ENCODE results near the gene MROH9. TPM values are rescaled to one million over a fixed set of nuclear protein-coding genes. Genes with fewer than 3 reads are reported as not detected.

MROH9 gene
- polyA plus RNA-seq, 4 donors = not detected

DNA sequence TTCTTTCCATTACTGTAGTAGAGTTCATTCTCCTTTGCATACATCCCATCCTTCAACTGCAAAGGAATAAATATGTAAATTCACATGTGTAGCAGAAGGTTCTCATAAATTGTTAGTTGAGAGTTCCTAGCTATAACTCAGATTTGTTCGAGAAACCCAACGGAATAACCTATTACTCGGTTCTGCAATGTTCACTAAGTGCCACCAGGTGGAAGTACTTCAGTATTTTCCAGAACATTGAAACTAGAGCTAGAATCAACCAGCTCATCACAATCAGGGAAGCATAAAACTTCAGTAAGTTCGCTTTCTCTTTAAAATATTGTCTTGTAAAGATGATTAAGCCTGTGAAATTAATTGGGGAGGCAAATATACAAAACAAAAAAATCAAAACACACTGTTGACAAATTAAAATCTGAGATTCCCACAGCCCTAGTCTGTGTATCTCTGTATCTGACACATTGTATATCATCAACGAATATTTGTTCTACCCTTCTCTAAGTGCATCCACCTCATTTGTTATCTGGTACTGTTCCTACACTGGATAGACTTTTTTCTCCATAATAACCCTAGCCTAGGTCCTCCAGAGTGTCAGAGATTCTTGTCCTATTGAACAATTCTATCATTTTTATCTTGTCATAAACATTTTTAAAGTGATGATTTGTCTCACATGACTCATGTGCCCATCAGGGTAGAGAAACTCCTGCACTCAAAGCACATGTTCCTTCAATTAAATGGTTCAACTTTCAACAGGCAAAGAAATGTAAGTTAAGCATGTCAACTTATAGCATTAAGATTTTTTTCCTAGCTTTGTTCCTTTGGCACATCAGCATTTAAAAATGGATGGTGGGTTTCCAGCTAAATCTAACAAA is 31.9 kb downstream of the MROH9 start:
- DNase-seq (ENCODE audit: low read depth in 4 of 4, low spot score in 3 of 4) = peak; percentile 7 to 30 (median 16)

- DNase-seq (ENCODE audit: low read depth in 4 of 4, low spot score in 3 of 4) = no peak
These were observed 34.9 kb downstream of the MROH9 start for GRCh38 chr1:170970256-170970655.

DNA sequence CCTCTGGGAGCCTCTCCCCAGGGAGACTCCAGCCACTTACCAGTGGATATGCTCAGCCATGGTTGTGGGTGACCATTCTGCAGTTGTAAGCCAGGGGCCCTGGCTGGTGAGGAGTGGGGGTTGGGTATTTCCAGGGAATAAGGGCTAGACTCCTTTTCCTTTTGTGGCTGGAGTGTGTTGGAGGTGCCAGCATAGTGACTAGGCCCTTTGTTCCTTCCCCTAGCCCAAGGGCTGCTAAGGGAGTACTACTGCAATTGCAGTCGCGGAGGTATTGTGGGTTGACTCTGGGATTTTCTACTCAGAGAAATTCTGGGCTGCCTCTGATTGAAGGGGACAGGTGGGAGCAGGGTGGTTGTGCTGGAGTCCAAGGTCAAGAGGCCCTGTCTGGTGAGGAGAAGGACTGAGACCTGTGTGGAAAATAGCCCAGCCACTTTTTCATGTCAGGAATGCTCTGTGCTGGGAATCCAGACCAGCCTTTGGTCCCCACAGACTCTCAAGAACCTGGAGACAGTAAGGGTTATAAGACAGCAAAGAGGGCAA is 43.1 kb downstream of the MROH9 start:
- no peak for DNase-seq (ENCODE audit: low read depth in 4 of 4, low spot score in 3 of 4)

DNA sequence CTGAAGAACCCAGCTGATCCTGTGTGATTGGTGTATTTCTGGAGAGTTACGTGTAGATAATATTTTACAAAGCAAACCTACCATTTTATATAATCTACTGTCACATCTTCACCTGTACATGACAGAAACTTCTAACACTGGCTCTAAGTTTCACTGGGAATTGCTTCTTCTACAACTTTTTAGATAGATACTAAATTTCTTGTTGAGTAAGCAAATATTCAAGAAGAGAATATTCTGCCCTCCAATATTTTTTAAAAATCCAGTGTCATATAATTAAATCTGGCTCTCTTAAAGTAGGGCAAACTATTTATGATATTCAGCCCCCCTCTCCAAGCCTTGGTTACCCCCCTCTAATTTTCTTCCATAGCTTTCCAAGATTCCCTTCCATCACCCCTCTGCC is 50.1 kb downstream of the MROH9 start:
- DNase-seq (ENCODE audit: low read depth in 4 of 4, low spot score in 3 of 4) = no peak

GRCh38 chr1:170986901-170987300 is 51.6 kb downstream of the MROH9 start:
- no peak for DNase-seq (ENCODE audit: low read depth in 4 of 4, low spot score in 3 of 4)

- DNase-seq (ENCODE audit: low read depth in 4 of 4, low spot score in 3 of 4) = no peak
These were observed 52.1 kb downstream of the MROH9 start for GRCh38 chr1:170987424-170987823.

- DNase-seq (ENCODE audit: low read depth in 4 of 4, low spot score in 3 of 4) = no peak
These were observed 57.8 kb downstream of the MROH9 start for GRCh38 chr1:170993151-170993550.

DNA sequence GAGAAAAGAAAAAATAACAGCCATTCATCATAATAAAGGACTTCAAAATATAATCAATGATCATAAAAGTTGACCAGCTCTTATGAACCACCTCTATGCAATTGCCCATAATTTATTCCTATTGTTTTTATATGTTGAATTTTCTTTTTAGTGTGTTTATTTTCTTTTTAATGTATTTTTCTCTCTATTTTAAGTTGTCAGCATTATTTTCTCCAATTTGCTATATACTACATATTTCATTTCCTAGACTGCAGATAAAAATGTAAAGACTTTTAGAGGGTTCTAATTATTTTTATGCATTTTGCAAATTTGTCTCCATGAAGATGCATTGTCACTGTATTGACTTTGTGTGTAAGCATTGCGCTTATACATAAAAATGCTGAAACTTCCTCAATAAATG is 58.4 kb downstream of the MROH9 start:
- DNase-seq (ENCODE audit: low read depth in 4 of 4, low spot score in 3 of 4) = no peak

- DNase-seq (ENCODE audit: low read depth in 4 of 4, low spot score in 3 of 4) = no peak
These were observed 79.5 kb downstream of the MROH9 start for GRCh38 chr1:171014880-171015279.

DNA sequence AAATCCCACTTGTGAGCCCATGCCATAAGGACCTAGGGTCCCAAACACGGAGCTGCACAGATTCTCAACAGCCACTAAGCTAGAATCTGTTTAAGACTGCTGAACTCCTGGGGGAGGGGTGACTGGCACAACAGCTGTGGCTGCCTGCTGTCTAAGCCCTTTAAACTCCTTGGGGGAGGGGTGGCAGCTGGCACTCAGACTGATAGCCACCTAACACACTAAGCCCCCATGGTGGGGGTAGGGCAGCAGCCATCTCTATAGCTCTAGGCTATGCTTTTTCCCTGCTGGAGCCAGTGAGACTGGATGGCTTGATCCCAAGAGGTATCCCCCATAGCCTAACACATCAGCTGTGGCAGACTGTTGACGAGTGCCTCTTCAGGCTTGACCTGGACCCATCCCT is 82.1 kb downstream of the MROH9 start:
- no peak for DNase-seq (ENCODE audit: low read depth in 4 of 4, low spot score in 3 of 4)

- no peak for DNase-seq (ENCODE audit: low read depth in 4 of 4, low spot score in 3 of 4)
These were observed 84.6 kb downstream of the MROH9 start for GRCh38 chr1:171019971-171020370.

DNA sequence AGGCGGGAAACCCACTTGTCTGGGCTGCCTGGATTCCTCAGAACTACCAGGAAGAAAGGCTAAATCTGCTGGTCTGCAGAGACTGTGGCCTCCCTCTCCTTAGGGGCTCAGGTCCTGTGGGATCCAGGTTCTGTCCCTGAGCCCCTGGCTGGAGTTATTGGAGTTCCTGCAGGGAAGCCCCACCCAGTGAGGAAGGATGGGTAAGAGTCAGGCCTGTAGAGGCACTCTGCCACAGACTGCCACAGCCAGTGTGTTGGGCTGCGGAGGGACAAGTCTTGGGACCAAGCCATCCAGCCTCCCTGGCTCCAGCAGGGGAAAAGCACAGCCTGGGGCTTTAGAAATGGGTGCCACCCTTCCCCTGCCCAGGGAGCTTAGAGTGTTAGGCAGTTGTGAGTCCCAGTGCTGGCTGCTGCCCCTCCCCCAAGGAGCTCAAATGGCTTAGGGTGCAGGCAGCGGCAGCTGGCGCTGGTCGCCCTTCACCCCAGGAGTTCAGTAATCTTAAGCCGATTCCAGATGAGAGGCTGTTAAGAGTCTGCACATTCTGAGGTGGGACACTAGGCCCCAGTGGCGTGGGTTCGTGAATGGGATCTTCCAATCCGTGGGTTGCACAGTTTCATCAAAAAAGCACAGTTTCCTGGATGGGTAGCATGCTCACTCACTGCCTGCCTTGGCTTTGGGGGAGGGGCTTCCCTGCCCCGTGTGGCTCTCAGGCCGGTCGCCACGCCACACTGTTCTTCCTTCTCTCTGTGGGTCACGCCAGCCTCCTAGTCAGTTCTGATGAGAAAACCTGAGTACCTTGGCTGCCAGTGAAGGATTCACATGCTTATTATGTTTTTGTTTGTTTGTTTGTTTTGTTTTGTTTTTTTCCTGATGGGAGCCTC is 97.7 kb downstream of the MROH9 start:
- no peak for DNase-seq (ENCODE audit: low read depth in 4 of 4, low spot score in 3 of 4)

- DNase-seq (ENCODE audit: low read depth in 4 of 4, low spot score in 3 of 4) = no peak
These were observed 102.3 kb downstream of the MROH9 start for GRCh38 chr1:171037626-171038025.

DNA sequence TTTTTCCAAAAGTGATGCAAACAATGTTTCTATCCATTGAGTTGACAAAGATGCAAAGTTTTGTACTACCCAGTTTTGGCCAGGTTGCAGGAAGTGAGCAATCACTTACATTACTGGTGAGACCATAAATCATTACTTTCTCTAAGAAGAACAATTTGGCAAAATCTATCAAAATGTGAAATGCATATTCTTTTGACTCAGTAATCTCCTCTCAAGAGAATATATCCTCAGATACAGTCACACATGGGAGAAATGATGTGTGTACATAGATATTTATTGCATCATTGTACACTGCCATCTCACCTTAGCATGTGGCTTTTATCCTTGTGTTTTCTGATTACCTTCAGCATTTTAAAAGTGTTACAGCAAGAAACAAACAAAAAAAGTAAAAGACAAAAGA is 103.0 kb downstream of the MROH9 start:
- DNase-seq (ENCODE audit: low read depth in 4 of 4, low spot score in 3 of 4) = no peak

DNA sequence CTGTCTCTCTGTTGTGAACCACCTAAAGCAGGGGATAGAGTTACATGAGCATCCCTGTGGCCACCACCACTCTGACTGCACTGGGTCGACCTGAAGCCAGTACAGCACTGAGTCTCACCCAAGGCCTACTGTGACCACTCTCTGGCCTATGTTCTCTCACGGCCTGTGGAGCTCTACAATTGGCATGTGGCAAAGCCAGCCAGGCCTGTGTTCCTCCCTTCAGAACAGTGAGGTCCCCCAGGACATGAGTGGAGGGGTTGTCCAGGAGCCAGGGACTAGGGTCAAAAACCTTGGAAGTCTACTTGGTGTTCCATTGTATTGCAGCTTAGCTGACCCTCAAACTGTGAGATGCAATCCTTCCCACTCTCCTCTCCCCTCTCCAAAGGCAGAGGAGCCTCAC is 112.7 kb downstream of the MROH9 start:
- no peak for DNase-seq (ENCODE audit: low read depth in 4 of 4, low spot score in 3 of 4)

- no peak for DNase-seq (ENCODE audit: low read depth in 4 of 4, low spot score in 3 of 4)
These were observed 117.6 kb downstream of the MROH9 start for GRCh38 chr1:171052977-171053376.

DNA sequence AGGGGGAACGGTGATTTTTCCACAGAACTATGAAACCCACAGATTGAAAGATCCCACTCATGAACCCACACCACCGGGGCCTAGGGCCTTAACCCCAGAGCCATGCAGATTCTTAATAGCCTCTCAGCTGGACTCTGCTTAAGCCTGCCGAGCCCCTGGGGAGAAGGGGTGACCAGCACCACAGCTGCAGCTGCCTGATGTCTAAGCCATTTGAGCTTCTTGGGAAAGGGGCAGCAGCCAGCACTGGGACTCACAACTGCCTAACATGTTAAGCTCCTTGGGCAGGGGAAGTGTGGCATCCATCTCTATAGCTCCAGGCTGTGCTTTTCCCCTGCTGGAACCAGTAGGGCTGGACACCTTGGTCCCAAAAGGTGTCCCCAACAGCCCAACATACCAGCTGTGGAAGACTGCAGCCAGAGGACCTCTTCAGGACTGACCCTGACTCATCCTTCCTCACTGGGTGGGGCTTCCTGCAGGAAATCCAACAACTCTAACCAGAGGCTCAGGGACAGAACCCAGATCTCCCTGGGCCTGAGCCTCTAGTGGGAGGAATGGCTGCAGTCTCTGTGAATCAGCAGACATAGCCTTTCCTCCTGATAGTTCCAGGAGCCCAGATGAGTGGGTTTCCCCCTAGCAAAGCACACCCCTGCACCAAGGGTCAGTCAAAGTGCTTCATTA is 120.8 kb downstream of the MROH9 start:
- DNase-seq (ENCODE audit: low read depth in 4 of 4, low spot score in 3 of 4) = no peak

DNA sequence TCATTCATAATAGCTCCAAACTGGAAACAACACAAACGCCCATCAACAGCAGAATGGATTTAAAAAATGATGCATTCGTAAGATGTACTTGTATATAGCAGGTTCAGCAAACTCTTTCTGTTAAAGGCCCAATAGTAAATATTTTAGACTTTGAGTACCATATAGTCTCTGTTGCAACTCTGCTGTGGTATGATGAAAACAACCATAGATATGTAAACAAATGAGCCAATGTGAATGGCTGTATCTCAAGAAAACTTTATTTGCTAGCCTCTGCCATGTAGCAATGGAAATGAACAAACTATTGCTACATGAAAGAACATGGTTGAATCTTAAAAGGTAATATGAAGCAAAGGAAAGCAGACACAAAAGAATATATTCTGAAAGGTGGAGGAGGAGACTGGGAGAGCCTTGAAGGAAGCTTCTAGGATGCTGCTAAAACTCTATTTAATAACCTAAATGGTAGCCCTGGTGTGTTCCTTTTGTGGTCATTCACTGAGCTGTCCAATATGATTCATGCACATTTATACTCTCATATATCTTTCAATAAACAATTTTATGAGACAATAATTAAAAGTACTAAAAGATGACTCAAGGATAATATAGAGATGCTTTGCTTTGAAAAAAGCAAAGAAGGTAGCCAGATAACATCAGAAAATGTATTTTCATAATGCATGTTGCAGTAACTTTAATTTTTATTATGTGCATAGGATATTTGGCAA is 126.2 kb downstream of the MROH9 start:
- no peak for DNase-seq (ENCODE audit: low read depth in 4 of 4, low spot score in 3 of 4)

DNA sequence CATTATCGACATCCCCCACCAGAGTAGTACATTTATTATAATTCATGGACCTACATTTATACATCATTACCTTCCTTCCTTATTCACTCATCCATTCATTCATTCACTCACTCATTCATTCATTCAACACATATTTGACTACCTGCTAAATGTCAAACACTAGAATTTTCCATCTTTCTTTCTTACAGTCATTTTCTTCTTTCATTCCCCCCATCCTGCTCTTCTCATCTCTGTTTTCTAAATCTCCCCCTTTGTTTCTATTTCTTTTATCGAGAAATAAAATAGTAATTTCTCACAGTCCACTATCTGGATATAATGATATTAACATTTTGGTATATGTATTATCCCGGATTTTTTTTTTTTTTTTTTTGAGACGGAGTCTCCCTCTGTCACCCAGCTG is 127.6 kb downstream of the MROH9 start:
- DNase-seq (ENCODE audit: low read depth in 4 of 4, low spot score in 3 of 4) = no peak

- no peak for DNase-seq (ENCODE audit: low read depth in 4 of 4, low spot score in 3 of 4)
These were observed 139.7 kb downstream of the MROH9 start for GRCh38 chr1:171075041-171075440.

All from right renal pelvis (tissue), 4 donors.